PFSK-1 (cell line): ENCODE results near the gene NCOA1.

Experiments
- SIN3A ChIP-seq: IDR thresholded peaks from 2 replicates; pipeline ENCODE4 v1.6.1; 2012; ENCODE audit warnings: mild to moderate bottlenecking, low read length, moderate library complexity, borderline replicate concordance; ENCODE audit not compliant: insufficient read depth
- TAF1 ChIP-seq: IDR thresholded peaks from 2 replicates; pipeline ENCODE4 v1.6.1; 2012; ENCODE audit warnings: low read length, control low read depth, borderline replicate concordance; ENCODE audit not compliant: insufficient read depth

GRCh38 chr2:24521162-24521857 is 30.3 kb downstream of the NCOA1 start:
- TF ChIP-seq TAF1 (no peak), SIN3A (no peak)
